PC-3 (cell line): ENCODE measurements around the gene UBQLN3. TPM values are rescaled to one million over a fixed set of nuclear protein-coding genes. Genes with fewer than 3 reads are reported as not detected.

ENCODE experiments used
- ATAC-seq: fragments of 200-7000 bp; cut with Tn5 transposase; 2 replicates; pipeline ENCODE4 v1.9.1; 2020; ENCODE audit warnings: mild to moderate bottlenecking, moderate library complexity
- BruUV-seq: library from RNA; stranded (reverse); fragments of 400-500 nt; replicated peaks from 2 replicates; lab custom pipeline; 2021; lab: Mats Ljungman, UMichigan
- CTCF ChIA-PET: fragments of 300-600 bp; sonication (Branson Sonifier 250); formaldehyde crosslinking; loops from one replicate; lab custom pipeline; 2022; ENCODE audit warnings: antibody characterized with exemption; lab: Charles Lee
- POLR2A ChIA-PET: fragments of 300-600 bp; sonication (Branson Sonifier 250); formaldehyde crosslinking; loops from one replicate; lab custom pipeline; 2022; ENCODE audit warnings: antibody characterized with exemption; ENCODE audit not compliant: unreplicated experiment; lab: Charles Lee
- DNase-seq: peaks from one replicate; pipeline ENCODE4 v3.0.0-alpha.2; 2015
- H2AFZ ChIP-seq: fragments of 300-600 bp; sonication (generic); 2 replicates; pipeline ENCODE4 v1.6.0; 2016; ENCODE audit warnings: antibody characterized with exemption, low read length
- H3F3A ChIP-seq: fragments of 300-600 bp; sonication (generic); one replicate; pipeline ENCODE4 v1.6.0; 2017; ENCODE audit warnings: antibody characterized with exemption, low read length, control low read depth, mild to moderate bottlenecking; ENCODE audit not compliant: unreplicated experiment
- H3K27ac ChIP-seq: fragments of 300-600 bp; sonication (generic); 2 replicates; pipeline ENCODE4 v1.5.1; 2016; ENCODE audit warnings: mild to moderate bottlenecking, low read length
- H3K27me3 ChIP-seq: fragments of 300-600 bp; sonication (generic); 2 replicates; pipeline ENCODE4 v1.6.1; 2016; ENCODE audit warnings: low read length, mixed read lengths
- H3K36me3 ChIP-seq: fragments of 300-600 bp; sonication (generic); 2 replicates; pipeline ENCODE4 v1.6.1; 2016; ENCODE audit warnings: low read depth, mixed run types, low read length, mixed read lengths
- H3K4me1 ChIP-seq: fragments of 300-600 bp; sonication (generic); 2 replicates; pipeline ENCODE4 v1.5.1; 2016; ENCODE audit warnings: low read length; ENCODE audit not compliant: insufficient read depth
- H3K4me2 ChIP-seq: fragments of 300-600 bp; sonication (generic); 2 replicates; pipeline ENCODE4 v1.6.0; 2016; ENCODE audit warnings: low read length
- H3K4me3 ChIP-seq: fragments of 300-600 bp; sonication (generic); 2 replicates; pipeline ENCODE4 v1.5.1; 2016; ENCODE audit warnings: mild to moderate bottlenecking, low read length, mixed read lengths
- H3K79me2 ChIP-seq: fragments of 300-600 bp; sonication (generic); 2 replicates; pipeline ENCODE4 v1.6.1; 2017; ENCODE audit warnings: low read length, mixed read lengths
- H3K9ac ChIP-seq: fragments of 300-600 bp; sonication (generic); 2 replicates; pipeline ENCODE4 v1.6.0; 2016; ENCODE audit warnings: mild to moderate bottlenecking, low read length
- H3K9me2 ChIP-seq: fragments of 300-600 bp; sonication (generic); replicated peaks from 2 replicates; pipeline ENCODE4 v1.6.1; 2016; ENCODE audit warnings: mixed run types, low read length, mixed read lengths
- H3K9me3 ChIP-seq: fragments of 300-600 bp; sonication (generic); 2 replicates; pipeline ENCODE4 v1.6.1; 2016; ENCODE audit warnings: low read length, mixed read lengths
- H4K20me1 ChIP-seq: fragments of 300-600 bp; sonication (generic); 2 replicates; pipeline ENCODE4 v1.6.1; 2016; ENCODE audit warnings: low read length, mixed read lengths
- EZH2 ChIP-seq: fragments of 300-600 bp; sonication (generic); IDR thresholded peaks from one replicate; pipeline ENCODE4 v1.6.1; 2017; ENCODE audit warnings: antibody characterized with exemption, mild to moderate bottlenecking, low read length; ENCODE audit not compliant: unreplicated experiment
- EZH2phosphoT487 ChIP-seq: fragments of 300-600 bp; sonication (generic); IDR thresholded peaks from 2 replicates; pipeline ENCODE4 v1.6.1; 2018; ENCODE audit warnings: mild to moderate bottlenecking, antibody characterized with exemption, low read length, borderline replicate concordance
- intact Hi-C: fragments of 100-400 bp; cut with micrococcal nuclease; formaldehyde crosslinking; loops from 2 replicates; pipeline ENCODE4 v1.9.0; 2023
- total RNA-seq: library from RNA; depleted of rRNA; stranded (reverse); fragments of >200 nt; gene quantifications from 2 replicates; pipeline ENCODE4 v1.2.3, GENCODE V29; 2014
- TF ChIP-seq, protein P1 (sequence below): fragments of 300-600 bp; sonication (generic); conservative IDR thresholded peaks from 2 replicates; pipeline ENCODE4 v1.5.1; 2017; ENCODE audit warnings: antibody characterized with exemption, low read depth, mild to moderate bottlenecking, low read length

The UBQLN3 gene
- total RNA-seq, 1 experiment from 2014 or later: not detected

- Histone ChIP-seq H4K20me1 (no peaks in the 10 kb centered on the region), H3K4me1 (no peaks in the 10 kb centered on the region), H3K27me3 (peaks cover 23% of the 10 kb centered on the region; the same call in 1 of the 2 replicates), H3K27ac (no peak overlapping the region), H3K4me2 (no peak overlapping the region), H3K79me2 (no peaks in the 10 kb centered on the region), H3K9me2 (no peaks in the 10 kb centered on the region), H3K36me3 (no peaks in the 10 kb centered on the region), H3F3A (no peaks in the 10 kb centered on the region), H3K9me3 (no peaks in the 10 kb centered on the region), H3K9ac (no peak overlapping the region), H2AFZ (no peak overlapping the region), H3K4me3 (no peak overlapping the region)
- BruUV-seq: no TSS peak
- POLR2A ChIA-PET: no interaction called here
- DNase-seq (no peak), ATAC-seq (no peak)
- no peak for TF ChIP-seq EZH2
- TF ChIP-seq, protein P1, sequence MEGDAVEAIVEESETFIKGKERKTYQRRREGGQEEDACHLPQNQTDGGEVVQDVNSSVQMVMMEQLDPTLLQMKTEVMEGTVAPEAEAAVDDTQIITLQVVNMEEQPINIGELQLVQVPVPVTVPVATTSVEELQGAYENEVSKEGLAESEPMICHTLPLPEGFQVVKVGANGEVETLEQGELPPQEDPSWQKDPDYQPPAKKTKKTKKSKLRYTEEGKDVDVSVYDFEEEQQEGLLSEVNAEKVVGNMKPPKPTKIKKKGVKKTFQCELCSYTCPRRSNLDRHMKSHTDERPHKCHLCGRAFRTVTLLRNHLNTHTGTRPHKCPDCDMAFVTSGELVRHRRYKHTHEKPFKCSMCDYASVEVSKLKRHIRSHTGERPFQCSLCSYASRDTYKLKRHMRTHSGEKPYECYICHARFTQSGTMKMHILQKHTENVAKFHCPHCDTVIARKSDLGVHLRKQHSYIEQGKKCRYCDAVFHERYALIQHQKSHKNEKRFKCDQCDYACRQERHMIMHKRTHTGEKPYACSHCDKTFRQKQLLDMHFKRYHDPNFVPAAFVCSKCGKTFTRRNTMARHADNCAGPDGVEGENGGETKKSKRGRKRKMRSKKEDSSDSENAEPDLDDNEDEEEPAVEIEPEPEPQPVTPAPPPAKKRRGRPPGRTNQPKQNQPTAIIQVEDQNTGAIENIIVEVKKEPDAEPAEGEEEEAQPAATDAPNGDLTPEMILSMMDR: no peak
- no peak for TF ChIP-seq EZH2phosphoT487
- intact Hi-C loops: no loop called here
- CTCF ChIA-PET: no interaction called here
Measured at GRCh38 chr11:5505363-5506048, 4.3 kb downstream of the UBQLN3 start.

- H3K4me2 ChIP-seq: no peak overlapping the region
Measured at GRCh38 chr11:5504403-5504921, 5.3 kb downstream of the UBQLN3 start.

GRCh38 chr11:5500393-5500801 lies 9.4 kb downstream of the UBQLN3 start:
- Histone ChIP-seq H3K36me3 (no peaks in the 10 kb centered on the region), H4K20me1 (no peaks in the 10 kb centered on the region), H3K9ac (no peak overlapping the region), H3K79me2 (no peaks in the 10 kb centered on the region), H3K9me2 (no peaks in the 10 kb centered on the region), H3F3A (no peaks in the 10 kb centered on the region), H3K9me3 (no peaks in the 10 kb centered on the region), H2AFZ (no peak overlapping the region), H3K4me3 (no peak overlapping the region), H3K4me2 (no peak overlapping the region), H3K27me3 (peaks cover 26% of the 10 kb centered on the region; the same call in 1 of the 2 replicates), H3K27ac (no peak overlapping the region), H3K4me1 (no peaks in the 10 kb centered on the region)
- POLR2A ChIA-PET: no interaction called here
- ATAC-seq (no peak), DNase-seq (no peak)
- intact Hi-C loops: no loop called here
- no TSS peak for BruUV-seq
- CTCF ChIA-PET: no interaction called here
- no peak for TF ChIP-seq EZH2
- no peak for TF ChIP-seq EZH2phosphoT487
- TF ChIP-seq, protein P1: no peak

More at GRCh38 chr11:5504403-5504921, 5.3 kb downstream of the UBQLN3 start:
- no peaks in the 10 kb centered on the region for H3F3A ChIP-seq
- no peaks in the 10 kb centered on the region for H4K20me1 ChIP-seq
- intact Hi-C loops: no loop called here
- no peaks in the 10 kb centered on the region for H3K9me2 ChIP-seq
- no peak for DNase-seq
- no peak overlapping the region for H3K4me3 ChIP-seq
- BruUV-seq: no TSS peak
- no peaks in the 10 kb centered on the region for H3K36me3 ChIP-seq
- H3K9ac ChIP-seq: no peak overlapping the region
- H3K9me3 ChIP-seq: no peaks in the 10 kb centered on the region
- POLR2A ChIA-PET: no interaction called here
- no peak overlapping the region for H2AFZ ChIP-seq
- H3K79me2 ChIP-seq: no peaks in the 10 kb centered on the region
- H3K27ac ChIP-seq: no peak overlapping the region
- no peaks in the 10 kb centered on the region for H3K4me1 ChIP-seq
- CTCF ChIA-PET: no interaction called here
- no peak for ATAC-seq
- TF ChIP-seq EZH2phosphoT487 (no peak), EZH2 (no peak)
- peaks cover 26% of the 10 kb centered on the region; the same call in 1 of the 2 replicates for H3K27me3 ChIP-seq
